Heart left ventricle (tissue), 16 donors: ENCODE data around the gene MYO7B. TPM values are rescaled to one million over a fixed set of nuclear protein-coding genes. Genes with fewer than 3 reads are reported as not detected.

Experiments
- ATAC-seq, 4 donors: fragments of 200-7000 bp; cut with Tn5 transposase; one replicate each; pipeline ENCODE4 v1.9.1; 2020 to 2022; ENCODE audit warnings: moderate library complexity in 4 of 4, mild to moderate bottlenecking in 3 of 4, moderate number of reproducible peaks in 1 of 4
- DNase-seq, 5 donors: peaks; one replicate each; pipeline ENCODE4 v3.0.0-alpha.2; 2020
- H3K27ac ChIP-seq, 12 donors: fragments of 200-600 bp; sonication (generic) in 4 of 12; one replicate each; pipeline versions ENCODE4 v1.5.0 to v1.8.0; 2016 to 2022; ENCODE audit warnings: mild to moderate bottlenecking in 2 of 12
- H3K27me3 ChIP-seq, 9 donors: fragments of 200-600 bp; sonication (generic) in 2 of 9; one replicate each; pipeline versions ENCODE4 v1.5.1 to v1.8.0; 2016 to 2022; ENCODE audit warnings: mild to moderate bottlenecking in 3 of 9
- H3K36me3 ChIP-seq, 9 donors: fragments of 200-600 bp; sonication (generic) in 2 of 9; one replicate each; pipeline versions ENCODE4 v1.5.0 to v1.8.0; 2018 to 2022; ENCODE audit warnings: mild to moderate bottlenecking in 2 of 9
- H3K4me1 ChIP-seq, 12 donors: fragments of 200-600 bp; sonication (generic) in 4 of 12; one replicate each; pipeline versions ENCODE4 v1.5.0 to v1.8.0; 2016 to 2022; ENCODE audit warnings: mild to moderate bottlenecking in 3 of 12
- H3K4me3 ChIP-seq, 12 donors: fragments of 200-600 bp; sonication (generic) in 4 of 12; one replicate each; pipeline versions ENCODE4 v1.5.0 to v1.8.0; 2017 to 2022; ENCODE audit warnings: mild to moderate bottlenecking in 9 of 12, moderate library complexity in 4 of 12
- H3K9me3 ChIP-seq, 12 donors: fragments of 200-600 bp; sonication (generic) in 4 of 12; one replicate each; pipeline versions ENCODE4 v1.5.0 to v1.8.0; 2016 to 2022; ENCODE audit warnings: mild to moderate bottlenecking in 1 of 12
- CTCF ChIP-seq, 12 donors: fragments of 200-600 bp; sonication (generic) in 4 of 12; IDR thresholded peaks; one replicate each; pipeline versions ENCODE4 v1.5.0 to v1.8.0; 2018 to 2022; ENCODE audit warnings: antibody characterized with exemption in 12 of 12, mild to moderate bottlenecking in 5 of 12
- POLR2A ChIP-seq, 2 donors: fragments of 450-650 bp; IDR thresholded peaks; one replicate each; pipeline ENCODE4 v1.6.1; 2017; ENCODE audit warnings: antibody characterized with exemption in 2 of 2, mild to moderate bottlenecking in 2 of 2, moderate library complexity in 2 of 2
- WGBS, 4 donors: extraction: QIAGEN DNeasy Blood & Tissue Kit in 2 of 4; methylation state at CpG; one replicate each; pipeline versions ENCODE4 v1.1.5 to v1.1.7; 2013 to 2018; 5-methylcytosine and 5-hydroxymethylcytosine counted together
- intact Hi-C, 10 donors: fragments of 100-400 bp; cut with DNase I; formaldehyde crosslinking; loops; one replicate each; pipeline versions ENCODE4 v1.11.1 to v1.14.2; 2022
- polyA plus RNA-seq, 2 donors: library from polyadenylated mRNA; stranded (reverse); fragments of 200-250 nt; gene quantifications; one replicate each; pipeline ENCODE4 v1.2.3, GENCODE V29; 2013
- total RNA-seq, 9 donors: library from RNA; depleted of rRNA in 2 of 9; stranded (reverse); fragments of >200 nt in 2 of 9; fragmentation: NEBNext Ultra II Directional in 3 of 9; extraction: Animal tissue kit (Norgen Biotek cat#: 25700) in 3 of 9; gene quantifications; one replicate each; pipeline versions ENCODE4 v1.1.0 to v1.2.4, GENCODE V29; 2016 to 2023
- donor health status: ischemic (EF 13 %, LVEDD 7.1; RV severe dilation, severe dysfunction).
- donor health status: healthy with polysubstance abuse.
- donor health status: DM: no; HTN: yes; CAD: no.
- donor health status: DM: no; HTN: no; CAD: no.
- donor health status: ischemic (EF 25% LVEDD 6.9; RV normal size, moderate dysfunction).
- donor health status: ischemic (EF 25% LVEDD 5.7; RV mildly dilated, moderate dysfunction).
- donor health status: healthy.
- donor health status: DM: yes; HTN: yes; CAD: no.
- donor health status: ischemic (EF 35%, LVEDD 5.7; RV mildly dilated, moderate dysfunction).
- donor health status: nonischemic (EF 11% LVEDD 7.7; RV severe dilation, severe dysfunction).
- donor health status: DM: yes; HTN: yes; CAD: no.
- donor health status: PGD.
- donor health status: ischemic (EF 29% LVEDD 5.4; RV normal size, mild dysfunction).
- donor health status: nonischemic (EF 23%, LVEDD 6.1; RV moderate dilation, normal function).

Gene MYO7B
- total and polyA plus RNA-seq, 11 donors, result 0.20 to 2.1 (median 0.90) TPM

GRCh38 chr2:127615511-127616166, 80.2 kb downstream of the MYO7B start:
- DNase-seq, result peak in 1 of 5 donors; percentile 11
- TF ChIP-seq CTCF (IDR thresholded peaks at IDR 0.05), result no peak
- no peak for TF ChIP-seq POLR2A (IDR thresholded peaks at IDR 0.05)

GRCh38 chr2:127618551-127619202, 83.2 kb downstream of the MYO7B start:
- 74 to 85% (median 81%) methylated on average over 7 of the region's 7 CpGs for WGBS, 4 donors
- no peaks in the 10 kb centered on the region for H3K4me1 ChIP-seq
- no peaks in the 10 kb centered on the region for H3K36me3 ChIP-seq
- no peak overlapping the region for H3K4me3 ChIP-seq
- TF ChIP-seq CTCF (IDR thresholded peaks at IDR 0.05) (no peak), POLR2A (IDR thresholded peaks at IDR 0.05) (no peak)
- peaks cover 0 to 4% (median under 1%) of the 10 kb centered on the region in 12 donors for H3K9me3 ChIP-seq
- intact Hi-C loops, result no loop called here
- ATAC-seq (no peak), DNase-seq (peak in 1 of 5 donors; percentile 4)
- no peak overlapping the region for H3K27ac ChIP-seq
- H3K27me3 ChIP-seq, result no peaks in the 10 kb centered on the region

More at GRCh38 chr2:127615511-127616166, 80.2 kb downstream of the MYO7B start:
- H3K36me3 ChIP-seq, result no peaks in the 10 kb centered on the region
- 77 to 90% (median 83%) methylated on average over 18 of the region's 18 CpGs for WGBS, 4 donors
- H3K4me3 ChIP-seq, result no peak overlapping the region
- H3K27ac ChIP-seq, result no peak overlapping the region
- peaks cover 0 to 27% (median 12%) of the 10 kb centered on the region in 12 donors for H3K9me3 ChIP-seq
- no peaks in the 10 kb centered on the region for H3K4me1 ChIP-seq
- no peaks in the 10 kb centered on the region for H3K27me3 ChIP-seq
- ATAC-seq, result no peak
- intact Hi-C loops, result no loop called here

- 95 to 97% (median 97%) methylated on average over 6 of the region's 6 CpGs for WGBS, 4 donors
- no peak overlapping the region for H3K4me3 ChIP-seq
- ATAC-seq (no peak), DNase-seq (peak in 1 of 5 donors; percentile 8)
- H3K27me3 ChIP-seq, result no peaks in the 10 kb centered on the region
- no peaks in the 10 kb centered on the region for H3K36me3 ChIP-seq
- H3K27ac ChIP-seq, result no peak overlapping the region
- no peaks in the 10 kb centered on the region for H3K9me3 ChIP-seq
- H3K4me1 ChIP-seq, result no peaks in the 10 kb centered on the region
- intact Hi-C loops, result no loop called here
- TF ChIP-seq CTCF (IDR thresholded peaks at IDR 0.05) (no peak), POLR2A (IDR thresholded peaks at IDR 0.05) (no peak)
These were observed 83.7 kb downstream of the MYO7B start for GRCh38 chr2:127619203-127619590.

GRCh38 chr2:127619877-127620705, 84.6 kb downstream of the MYO7B start:
- no peak for TF ChIP-seq POLR2A (IDR thresholded peaks at IDR 0.05)
- Histone ChIP-seq H3K27ac (no peak overlapping the region), H3K9me3 (no peaks in the 10 kb centered on the region), H3K27me3 (no peaks in the 10 kb centered on the region), H3K36me3 (no peaks in the 10 kb centered on the region), H3K4me1 (no peaks in the 10 kb centered on the region), H3K4me3 (no peak overlapping the region)
- DNase-seq (peak in 1 of 5 donors; percentile 13), ATAC-seq (no peak)
- 80 to 82% (median 81%) methylated on average over 16 of the region's 16 CpGs for WGBS, 4 donors
- intact Hi-C loops, result no loop called here
